Vagina (tissue), 2 donors: Measurements from ENCODE around the gene CD1B.

Experiments used
- POLR2A ChIP-seq, 2 donors: fragments of 450-650 bp; IDR thresholded peaks; one replicate each; pipeline ENCODE4 v1.6.1; 2017; ENCODE audit warnings: antibody characterized with exemption in 2 of 2, mild to moderate bottlenecking in 2 of 2, moderate library complexity in 2 of 2
- POLR2AphosphoS5 ChIP-seq, 2 donors: sonication (generic); formaldehyde crosslinking; IDR thresholded peaks; one replicate each; pipeline ENCODE4 v1.9.0; 2017; ENCODE audit warnings: antibody characterized with exemption in 2 of 2, mild to moderate bottlenecking in 2 of 2, low read depth in 1 of 2; ENCODE audit not compliant: insufficient read depth in 1 of 2
- TF ChIP-seq, protein P1 (sequence below), 3 experiments: fragments of 450-650 bp in 2 of 3; fragments of 200-600 bp in 1 of 3; sonication (generic) in 1 of 3; IDR thresholded peaks; one replicate each; pipeline ENCODE4 v1.5.1; 2017 to 2019; ENCODE audit warnings: antibody characterized with exemption in 3 of 3, mild to moderate bottlenecking in 2 of 3, moderate library complexity in 2 of 3

DNA sequence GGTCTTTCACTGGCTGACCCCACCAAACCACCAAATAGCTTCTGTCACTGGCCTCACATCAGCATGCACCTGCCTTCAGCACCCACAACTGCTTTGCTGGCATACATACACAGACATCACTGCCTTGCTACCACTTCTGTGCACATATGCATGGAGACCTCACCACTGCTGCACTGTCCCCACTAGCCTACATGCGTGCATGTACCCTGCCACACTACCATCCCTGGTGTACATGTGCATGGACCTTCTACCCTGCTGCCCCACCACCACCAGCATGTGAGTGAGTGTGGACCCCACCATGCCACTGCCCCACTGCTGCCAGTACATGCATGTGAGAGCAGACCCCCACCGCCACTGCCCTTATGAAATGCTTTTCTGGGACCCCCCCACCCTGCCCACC is 35.5 kb downstream of the CD1B start:
- TF ChIP-seq, protein P1, sequence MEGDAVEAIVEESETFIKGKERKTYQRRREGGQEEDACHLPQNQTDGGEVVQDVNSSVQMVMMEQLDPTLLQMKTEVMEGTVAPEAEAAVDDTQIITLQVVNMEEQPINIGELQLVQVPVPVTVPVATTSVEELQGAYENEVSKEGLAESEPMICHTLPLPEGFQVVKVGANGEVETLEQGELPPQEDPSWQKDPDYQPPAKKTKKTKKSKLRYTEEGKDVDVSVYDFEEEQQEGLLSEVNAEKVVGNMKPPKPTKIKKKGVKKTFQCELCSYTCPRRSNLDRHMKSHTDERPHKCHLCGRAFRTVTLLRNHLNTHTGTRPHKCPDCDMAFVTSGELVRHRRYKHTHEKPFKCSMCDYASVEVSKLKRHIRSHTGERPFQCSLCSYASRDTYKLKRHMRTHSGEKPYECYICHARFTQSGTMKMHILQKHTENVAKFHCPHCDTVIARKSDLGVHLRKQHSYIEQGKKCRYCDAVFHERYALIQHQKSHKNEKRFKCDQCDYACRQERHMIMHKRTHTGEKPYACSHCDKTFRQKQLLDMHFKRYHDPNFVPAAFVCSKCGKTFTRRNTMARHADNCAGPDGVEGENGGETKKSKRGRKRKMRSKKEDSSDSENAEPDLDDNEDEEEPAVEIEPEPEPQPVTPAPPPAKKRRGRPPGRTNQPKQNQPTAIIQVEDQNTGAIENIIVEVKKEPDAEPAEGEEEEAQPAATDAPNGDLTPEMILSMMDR (IDR thresholded peaks at IDR 0.05), result no peak
- no peak for TF ChIP-seq POLR2AphosphoS5 (IDR thresholded peaks at IDR 0.05; ENCODE audit: insufficient read depth in 1 of 2, low read depth in 1 of 2)
- no peak for TF ChIP-seq POLR2A (IDR thresholded peaks at IDR 0.05)
